Measurements from ENCODE around the gene ARF6.
"Not testable (repeated sequence)": the region's sequence is repeated elsewhere in the genome, so short reads cannot be mapped to it uniquely, and the experiment has no call there.

ARF6 gene

DNA sequence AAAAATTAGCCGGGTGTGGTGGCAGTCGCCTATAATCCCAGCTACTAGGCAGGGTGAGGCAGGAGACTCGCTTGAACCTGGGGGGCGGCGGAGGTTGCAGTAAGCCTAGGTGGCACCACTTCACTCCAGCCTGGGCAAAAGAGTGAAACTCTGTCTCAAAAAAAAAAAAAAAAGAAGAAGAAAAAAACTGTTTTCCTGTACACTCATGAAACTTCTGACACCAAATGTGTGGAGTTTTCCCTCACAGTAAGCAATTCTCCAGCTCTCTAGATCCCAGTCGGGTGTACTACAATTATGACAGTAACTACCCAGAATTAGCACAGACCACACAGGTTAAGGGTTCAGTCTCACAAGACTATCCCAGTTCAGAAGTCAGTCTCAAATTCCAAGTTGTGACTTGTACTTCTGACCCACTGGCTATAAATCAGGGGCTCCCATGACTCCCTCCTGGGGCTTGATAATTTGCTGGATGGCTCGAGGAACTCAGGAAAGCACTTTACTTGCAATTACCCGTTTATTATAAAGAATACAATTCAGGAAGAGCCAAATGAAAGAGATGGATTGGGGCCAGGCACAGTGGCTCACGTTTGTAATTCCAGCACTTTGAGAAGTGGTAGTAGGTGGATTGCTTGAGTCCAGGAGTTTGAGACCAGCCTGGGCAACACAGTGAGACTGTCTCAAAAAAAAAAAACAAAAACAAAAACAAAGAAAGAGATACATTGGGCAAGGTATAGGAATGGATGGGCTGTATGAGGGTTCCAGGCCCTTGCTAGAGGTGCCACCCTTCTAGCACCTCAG is 12.4 kb upstream of the ARF6 start:
- H3K9ac ChIP-seq (ENCODE audit: low read length), result no peak overlapping the region
- no peaks in the 10 kb centered on the region for H3K27me3 ChIP-seq (replicated peaks; ENCODE audit: control insufficient read depth, insufficient read depth, low read length)
- peaks cover 13% of the 10 kb centered on the region for H3K4me1 ChIP-seq (ENCODE audit: control insufficient read depth, insufficient read depth, low read length)
- H3K36me3 ChIP-seq (ENCODE audit: control insufficient read depth, insufficient read depth, low read length, severe bottlenecking), result no peaks in the 10 kb centered on the region
- no peak overlapping the region for H3K4me3 ChIP-seq (ENCODE audit: low read length)
- H3K9me3 ChIP-seq (ENCODE audit: control insufficient read depth, low read length), result no peaks in the 10 kb centered on the region
- DNase-seq (ENCODE audit: low read depth), result no peak

DNA sequence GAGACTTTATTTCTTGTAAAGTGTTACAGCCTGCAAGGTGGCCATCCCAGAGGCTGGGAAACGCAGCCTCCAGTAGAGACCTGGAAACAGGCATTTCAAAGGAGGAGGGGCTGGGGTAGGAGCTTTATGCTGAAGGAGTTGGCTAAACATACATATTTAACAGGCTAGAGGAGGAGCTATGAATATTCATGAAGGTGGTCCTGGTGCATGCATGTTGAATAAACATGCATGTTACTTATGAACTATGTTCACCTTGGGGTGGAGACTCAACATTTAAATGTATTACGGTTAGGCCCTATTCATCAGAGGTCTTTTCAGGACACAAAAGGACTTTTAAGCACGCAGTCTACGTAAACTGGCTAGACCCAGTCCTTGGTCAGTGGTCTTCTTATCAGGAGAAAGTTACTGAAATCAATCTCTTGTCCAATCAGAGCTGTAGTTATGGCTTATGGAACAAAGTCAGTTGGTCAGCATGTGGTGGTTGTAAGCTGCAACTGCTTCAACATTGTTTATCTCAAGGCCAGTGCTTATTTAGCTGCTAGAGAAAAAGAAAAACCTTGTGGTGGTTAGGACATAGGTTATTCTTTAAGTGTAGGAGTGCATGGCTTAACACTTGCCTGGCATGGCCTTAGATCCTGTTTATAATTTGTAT is 11.4 kb upstream of the ARF6 start:
- Histone ChIP-seq H3K4me1 (ENCODE audit: control insufficient read depth, insufficient read depth, low read length) (peaks cover 13% of the 10 kb centered on the region), H3K4me3 (ENCODE audit: low read length) (no peak overlapping the region), H3K36me3 (ENCODE audit: control insufficient read depth, insufficient read depth, low read length, severe bottlenecking) (no peaks in the 10 kb centered on the region), H3K9me3 (ENCODE audit: control insufficient read depth, low read length) (no peaks in the 10 kb centered on the region), H3K9ac (ENCODE audit: low read length) (no peak overlapping the region), H3K27me3 (replicated peaks; ENCODE audit: control insufficient read depth, insufficient read depth, low read length) (no peaks in the 10 kb centered on the region)
- no peak for DNase-seq (ENCODE audit: low read depth)

DNA sequence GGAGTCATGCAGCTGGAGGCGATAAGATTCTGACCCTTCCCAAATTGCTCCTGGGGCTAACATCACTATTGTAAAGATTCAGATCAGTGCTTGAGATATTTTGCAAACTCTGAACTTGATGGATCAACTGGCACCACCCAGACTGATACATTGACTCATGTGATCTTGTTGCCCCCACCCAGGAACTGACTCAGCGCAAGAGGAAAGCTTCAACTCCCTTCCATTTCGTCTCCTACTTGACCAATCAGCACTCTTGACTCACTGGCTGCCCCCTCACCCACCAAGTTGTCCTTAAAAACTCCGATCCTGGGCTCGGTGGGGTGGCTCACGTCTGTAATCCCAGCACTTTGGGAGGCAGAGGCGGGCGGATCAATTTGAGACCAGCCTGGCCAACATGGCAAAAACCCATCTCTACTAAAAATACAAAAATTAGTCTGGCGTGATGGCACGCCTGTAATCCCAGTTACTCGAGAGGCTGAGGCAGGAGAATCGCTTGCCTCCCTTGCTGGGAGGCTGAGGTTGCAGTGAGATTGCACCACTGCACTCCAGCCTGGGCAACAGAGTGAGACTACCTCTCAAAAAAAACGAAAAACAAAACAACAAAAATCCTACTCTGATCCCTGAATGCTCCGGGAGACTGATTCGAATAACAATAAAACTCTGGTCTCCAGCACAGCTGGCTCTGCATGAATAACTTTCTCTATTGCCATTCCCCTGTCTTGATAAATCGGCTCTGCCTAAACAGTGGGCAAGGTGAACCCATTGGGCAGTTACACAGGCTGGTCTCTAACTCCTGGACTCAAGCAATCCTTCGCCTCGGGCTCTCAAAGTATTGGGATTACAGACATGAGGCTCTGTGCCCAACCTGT is 9.8 kb upstream of the ARF6 start:
- Histone ChIP-seq H3K4me1 (ENCODE audit: control insufficient read depth, insufficient read depth, low read length) (peaks cover 13% of the 10 kb centered on the region), H3K36me3 (ENCODE audit: control insufficient read depth, insufficient read depth, low read length, severe bottlenecking) (no peaks in the 10 kb centered on the region), H3K27me3 (replicated peaks; ENCODE audit: control insufficient read depth, insufficient read depth, low read length) (no peaks in the 10 kb centered on the region), H3K9ac (ENCODE audit: low read length) (no peak overlapping the region), H3K4me3 (ENCODE audit: low read length) (no peak overlapping the region), H3K9me3 (ENCODE audit: control insufficient read depth, low read length) (no peaks in the 10 kb centered on the region)
- DNase-seq (ENCODE audit: low read depth), result no peak

DNA sequence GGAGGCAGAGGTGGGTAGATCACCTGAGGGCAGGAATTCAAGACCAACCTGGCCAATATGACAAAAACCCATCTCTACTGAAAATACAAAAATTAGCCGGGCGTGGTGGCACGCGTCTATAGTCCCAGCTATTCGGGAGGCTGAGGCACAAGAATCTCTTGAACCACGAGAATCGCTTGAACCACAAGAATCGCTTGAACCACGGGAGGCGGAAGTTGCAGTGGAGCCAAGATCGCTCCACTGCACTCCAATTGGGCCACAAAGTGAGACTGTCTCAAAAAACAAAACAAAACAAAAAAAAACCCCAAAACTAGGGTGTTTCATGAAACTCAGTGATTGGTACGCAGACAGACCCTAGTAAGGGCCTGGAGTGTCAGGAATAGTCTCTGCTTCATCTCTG is 6.4 kb upstream of the ARF6 start:
- Histone ChIP-seq H3K9me3 (ENCODE audit: control insufficient read depth, low read length) (no peaks in the 10 kb centered on the region), H3K9ac (ENCODE audit: low read length) (no peak overlapping the region), H3K4me1 (ENCODE audit: control insufficient read depth, insufficient read depth, low read length) (peaks cover 1% of the 10 kb centered on the region)

DNA sequence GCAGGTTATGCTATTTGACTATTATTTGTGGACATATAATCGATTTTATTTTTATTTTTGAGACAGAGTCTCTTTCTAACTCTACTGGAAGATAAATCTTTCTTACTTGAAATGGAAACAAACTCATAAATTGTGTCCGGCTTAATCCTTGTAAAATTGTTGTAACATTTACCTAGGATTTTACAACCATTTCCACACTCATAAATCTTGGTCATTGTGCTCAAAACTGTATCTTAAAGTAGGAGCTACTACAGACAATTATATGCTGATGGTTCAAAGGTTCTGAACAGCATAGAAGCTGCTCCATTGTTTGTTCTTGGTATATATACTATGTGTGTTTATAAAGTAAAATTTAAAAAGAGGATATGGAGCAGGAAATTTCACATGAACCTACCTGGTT is 4.6 kb upstream of the ARF6 start:
- H3K4me1 ChIP-seq (ENCODE audit: control insufficient read depth, insufficient read depth, low read length), result peaks cover 8% of the 10 kb centered on the region
- no peak for DNase-seq (ENCODE audit: low read depth)
- H3K9ac ChIP-seq (ENCODE audit: low read length), result no peak overlapping the region
- no peaks in the 10 kb centered on the region for H3K27me3 ChIP-seq (replicated peaks; ENCODE audit: control insufficient read depth, insufficient read depth, low read length)
- H3K36me3 ChIP-seq (ENCODE audit: control insufficient read depth, insufficient read depth, low read length, severe bottlenecking), result no peaks in the 10 kb centered on the region
- no peak overlapping the region for H3K4me3 ChIP-seq (ENCODE audit: low read length)
- H3K9me3 ChIP-seq (ENCODE audit: control insufficient read depth, low read length), result no peaks in the 10 kb centered on the region

More for the DNA sequence above, 6.4 kb upstream of the ARF6 start:
- DNase-seq (ENCODE audit: low read depth), result no peak
- Histone ChIP-seq H3K4me3 (ENCODE audit: low read length) (no peak overlapping the region), H3K36me3 (ENCODE audit: control insufficient read depth, insufficient read depth, low read length, severe bottlenecking) (no peaks in the 10 kb centered on the region), H3K27me3 (replicated peaks; ENCODE audit: control insufficient read depth, insufficient read depth, low read length) (no peaks in the 10 kb centered on the region)

DNA sequence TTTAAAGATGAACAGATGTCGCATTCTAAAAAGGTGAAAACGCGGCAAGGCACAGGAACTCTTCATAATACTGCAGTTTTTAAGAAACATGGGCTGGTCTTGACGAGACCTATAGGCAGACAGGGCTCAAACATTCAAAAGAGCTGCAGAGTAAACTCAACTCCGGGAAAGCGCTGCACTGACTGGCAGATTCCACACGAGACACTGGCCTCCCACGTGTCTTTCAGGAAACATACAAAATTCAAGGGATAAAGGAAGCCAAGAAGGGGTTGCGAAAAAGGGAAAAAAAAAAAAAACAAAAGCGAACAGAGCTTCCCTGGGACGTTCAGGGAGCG is 614 bp upstream of the ARF6 start:
- H3K4me1 ChIP-seq (ENCODE audit: control insufficient read depth, insufficient read depth, low read length), result peaks cover 25% of the 10 kb centered on the region
- DNase-seq (ENCODE audit: low read depth), result peak; percentile 89
- H3K4me3 ChIP-seq (ENCODE audit: low read length), result peak overlapping the region; percentile 99
- H3K36me3 ChIP-seq (ENCODE audit: control insufficient read depth, insufficient read depth, low read length, severe bottlenecking), result peaks cover 9% of the 10 kb centered on the region
- H3K9me3 ChIP-seq (ENCODE audit: control insufficient read depth, low read length), result no peaks in the 10 kb centered on the region
- H3K27me3 ChIP-seq (replicated peaks; ENCODE audit: control insufficient read depth, insufficient read depth, low read length), result no peaks in the 10 kb centered on the region
- peak overlapping the region; percentile 100 for H3K9ac ChIP-seq (ENCODE audit: low read length)

DNA sequence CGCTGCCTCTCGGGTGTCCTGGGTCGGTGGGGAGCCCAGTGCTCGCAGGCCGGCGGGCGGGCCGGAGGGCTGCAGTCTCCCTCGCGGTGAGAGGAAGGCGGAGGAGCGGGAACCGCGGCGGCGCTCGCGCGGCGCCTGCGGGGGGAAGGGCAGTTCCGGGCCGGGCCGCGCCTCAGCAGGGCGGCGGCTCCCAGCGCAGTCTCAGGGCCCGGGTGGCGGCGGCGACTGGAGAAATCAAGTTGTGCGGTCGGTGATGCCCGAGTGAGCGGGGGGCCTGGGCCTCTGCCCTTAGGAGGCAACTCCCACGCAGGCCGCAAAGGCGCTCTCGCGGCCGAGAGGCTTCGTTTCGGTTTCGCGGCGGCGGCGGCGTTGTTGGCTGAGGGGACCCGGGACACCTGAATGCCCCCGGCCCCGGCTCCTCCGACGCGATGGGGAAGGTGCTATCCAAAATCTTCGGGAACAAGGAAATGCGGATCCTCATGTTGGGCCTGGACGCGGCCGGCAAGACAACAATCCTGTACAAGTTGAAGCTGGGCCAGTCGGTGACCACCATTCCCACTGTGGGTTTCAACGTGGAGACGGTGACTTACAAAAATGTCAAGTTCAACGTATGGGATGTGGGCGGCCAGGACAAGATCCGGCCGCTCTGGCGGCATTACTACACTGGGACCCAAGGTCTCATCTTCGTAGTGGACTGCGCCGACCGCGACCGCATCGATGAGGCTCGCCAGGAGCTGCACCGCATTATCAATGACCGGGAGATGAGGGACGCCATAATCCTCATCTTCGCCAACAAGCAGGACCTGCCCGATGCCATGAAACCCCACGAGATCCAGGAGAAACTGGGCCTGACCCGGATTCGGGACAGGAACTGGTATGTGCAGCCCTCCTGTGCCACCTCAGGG is 679 bp downstream of the ARF6 start:
- Histone ChIP-seq H3K4me3 (ENCODE audit: low read length) (peak overlapping the region; percentile 99), H3K27me3 (replicated peaks; ENCODE audit: control insufficient read depth, insufficient read depth, low read length) (no peaks in the 10 kb centered on the region), H3K9ac (ENCODE audit: low read length) (peak overlapping the region; percentile 100), H3K4me1 (ENCODE audit: control insufficient read depth, insufficient read depth, low read length) (peaks cover 38% of the 10 kb centered on the region), H3K9me3 (ENCODE audit: control insufficient read depth, low read length) (no peaks in the 10 kb centered on the region), H3K36me3 (ENCODE audit: control insufficient read depth, insufficient read depth, low read length, severe bottlenecking) (peaks cover 12% of the 10 kb centered on the region)
- peak; percentile 71 for DNase-seq (ENCODE audit: low read depth)

DNA sequence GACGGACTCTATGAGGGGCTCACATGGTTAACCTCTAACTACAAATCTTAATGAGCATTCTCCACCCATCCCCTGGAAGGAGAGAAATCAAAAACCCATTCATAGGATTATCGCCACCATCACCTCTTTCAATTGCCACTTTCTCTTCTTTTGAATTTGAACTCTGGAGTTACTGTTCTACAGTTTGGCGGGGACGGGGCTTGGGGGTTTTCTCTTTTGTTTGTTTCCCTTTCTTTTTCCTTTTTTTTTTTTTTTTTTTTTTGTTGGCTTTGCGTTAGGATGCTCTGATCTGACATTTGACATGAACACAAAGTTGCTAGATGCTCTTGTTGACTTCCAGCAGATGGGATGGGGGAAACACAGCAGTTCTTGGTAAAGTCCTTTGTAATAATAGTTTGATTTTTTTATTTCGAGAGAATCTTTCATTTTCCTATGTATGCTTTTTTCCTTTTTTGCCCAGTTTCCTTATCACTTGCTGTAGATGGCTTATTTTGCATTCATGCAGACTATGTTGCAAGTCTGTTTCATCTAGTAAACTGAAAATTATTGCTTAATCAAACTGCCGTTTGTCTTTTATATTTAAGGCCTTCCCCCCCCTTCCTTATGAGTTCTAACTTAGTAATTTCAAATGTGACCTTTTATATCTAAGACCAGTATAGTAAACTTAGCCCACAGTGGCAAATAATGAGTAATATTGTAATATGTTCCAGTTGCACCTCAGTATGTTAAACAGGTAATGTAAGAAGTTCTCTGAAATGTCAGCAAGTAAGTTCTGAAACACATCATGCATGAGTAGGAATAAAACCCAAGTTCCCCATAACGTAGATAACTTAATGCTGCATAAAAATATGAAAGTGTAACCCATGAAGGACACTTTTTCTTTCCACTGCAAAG is 1.6 kb downstream of the ARF6 start:
- Histone ChIP-seq H3K4me3 (ENCODE audit: low read length) (peak overlapping the region; percentile 99), H3K9ac (ENCODE audit: low read length) (peak overlapping the region; percentile 100), H3K4me1 (ENCODE audit: control insufficient read depth, insufficient read depth, low read length) (peaks cover 41% of the 10 kb centered on the region), H3K36me3 (ENCODE audit: control insufficient read depth, insufficient read depth, low read length, severe bottlenecking) (peaks cover 12% of the 10 kb centered on the region)
- not testable (repeated sequence) for H3K27me3 ChIP-seq (replicated peaks; ENCODE audit: control insufficient read depth, insufficient read depth, low read length); H3K9me3 ChIP-seq (ENCODE audit: control insufficient read depth, low read length); DNase-seq (ENCODE audit: low read depth)

DNA sequence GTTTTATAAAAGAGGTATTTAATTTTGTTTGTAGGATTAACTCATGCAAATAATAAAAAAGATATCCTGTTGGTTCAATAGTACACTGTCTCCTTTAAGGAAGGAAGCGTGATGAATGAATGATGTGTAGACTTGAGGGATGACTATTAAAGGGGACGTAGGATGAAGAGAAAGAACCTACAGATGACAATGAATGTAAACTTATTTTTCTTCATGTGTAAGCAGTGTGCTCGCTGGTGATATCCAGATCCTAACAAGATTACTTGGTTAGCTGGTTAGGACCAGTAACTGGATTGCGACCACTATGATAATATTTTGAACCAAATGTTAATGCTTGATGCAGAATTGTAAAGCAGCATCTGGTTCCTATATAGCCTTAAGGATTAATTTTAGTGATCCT is 2.6 kb downstream of the ARF6 start:
- H3K36me3 ChIP-seq (ENCODE audit: control insufficient read depth, insufficient read depth, low read length, severe bottlenecking), result peaks cover 12% of the 10 kb centered on the region
- H3K4me1 ChIP-seq (ENCODE audit: control insufficient read depth, insufficient read depth, low read length), result peaks cover 41% of the 10 kb centered on the region
- H3K4me3 ChIP-seq (ENCODE audit: low read length), result peak overlapping the region; percentile 99
- DNase-seq (ENCODE audit: low read depth), result peak; percentile 27
- peak overlapping the region; percentile 100 for H3K9ac ChIP-seq (ENCODE audit: low read length)
- H3K9me3 ChIP-seq (ENCODE audit: control insufficient read depth, low read length), result no peaks in the 10 kb centered on the region
- no peaks in the 10 kb centered on the region for H3K27me3 ChIP-seq (replicated peaks; ENCODE audit: control insufficient read depth, insufficient read depth, low read length)

DNA sequence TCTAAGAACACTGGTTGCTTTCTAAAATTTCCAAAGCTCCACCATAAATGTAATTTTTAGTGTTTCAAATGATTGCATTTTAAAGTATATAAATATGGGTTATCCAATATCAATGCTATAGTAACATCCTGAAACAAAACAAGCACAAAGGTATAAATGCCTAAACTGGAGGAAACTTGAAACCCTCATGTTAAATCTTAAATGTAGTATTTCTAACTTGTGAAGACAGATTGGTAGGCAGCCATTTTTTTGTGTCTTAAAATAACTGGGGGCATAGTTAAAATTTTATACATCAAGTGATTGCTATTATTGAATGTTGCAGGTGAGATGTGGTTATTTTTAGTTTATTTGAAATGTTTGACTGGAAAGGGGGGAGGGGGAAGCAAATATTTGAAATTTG is 3.4 kb downstream of the ARF6 start:
- Histone ChIP-seq H3K4me3 (ENCODE audit: low read length) (peak overlapping the region; percentile 99), H3K36me3 (ENCODE audit: control insufficient read depth, insufficient read depth, low read length, severe bottlenecking) (peaks cover 12% of the 10 kb centered on the region), H3K9ac (ENCODE audit: low read length) (peak overlapping the region; percentile 100), H3K4me1 (ENCODE audit: control insufficient read depth, insufficient read depth, low read length) (peaks cover 41% of the 10 kb centered on the region)
- not testable (repeated sequence) for H3K9me3 ChIP-seq (ENCODE audit: control insufficient read depth, low read length); DNase-seq (ENCODE audit: low read depth); H3K27me3 ChIP-seq (replicated peaks; ENCODE audit: control insufficient read depth, insufficient read depth, low read length)
